Fibroblast of villous mesenchyme (primary cell): ENCODE measurements around the gene MAST1. TPM values are rescaled to one million over a fixed set of nuclear protein-coding genes. Genes with fewer than 3 reads are reported as not detected.
"Not testable (repeated sequence)": the region's sequence is repeated elsewhere in the genome, so short reads cannot be mapped to it uniquely, and the experiment has no call there.

Experiments used
- DNase-seq: peaks from one replicate; pipeline ENCODE4 v3.0.0-alpha.2; 2010; ENCODE audit warnings: low read depth
- H3K4me3 ChIP-seq: 2 replicates; pipeline ENCODE4 v1.5.1; 2011; ENCODE audit warnings: low read depth, mild to moderate bottlenecking, low read length
- total RNA-seq: library from RNA; depleted of rRNA; stranded (reverse); fragments of >200 nt; gene quantifications from 2 replicates; pipeline ENCODE4 v1.2.3, GENCODE V29; 2012
- TF ChIP-seq, protein P1 (sequence below): IDR thresholded peaks from 2 replicates; pipeline ENCODE4 v1.5.1; 2012; ENCODE audit warnings: low read depth, mild to moderate bottlenecking, low read length; ENCODE audit not compliant: insufficient read depth

MAST1 gene
- total RNA-seq, 1 donor, result under 0.01 TPM

DNA sequence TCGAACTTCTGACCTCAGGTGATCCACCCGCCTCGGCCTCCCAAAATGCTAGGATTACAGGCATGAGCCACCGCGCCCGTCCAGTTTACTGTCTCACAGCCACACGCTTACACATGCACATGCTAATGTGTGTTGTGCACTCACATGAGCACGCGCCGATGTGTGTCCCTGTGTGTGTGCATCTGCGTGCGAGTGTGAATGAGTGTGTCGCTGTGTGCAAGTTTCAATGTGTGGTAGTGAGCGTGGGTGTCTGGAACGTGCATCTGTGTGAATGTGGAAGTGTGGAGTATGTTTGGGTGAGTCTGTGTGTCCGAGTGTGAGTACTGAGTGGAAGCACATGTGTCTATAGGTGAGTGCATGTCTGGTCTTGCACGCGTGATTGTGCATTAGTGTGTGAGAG is 4.2 kb downstream of the MAST1 start:
- TF ChIP-seq, protein P1, sequence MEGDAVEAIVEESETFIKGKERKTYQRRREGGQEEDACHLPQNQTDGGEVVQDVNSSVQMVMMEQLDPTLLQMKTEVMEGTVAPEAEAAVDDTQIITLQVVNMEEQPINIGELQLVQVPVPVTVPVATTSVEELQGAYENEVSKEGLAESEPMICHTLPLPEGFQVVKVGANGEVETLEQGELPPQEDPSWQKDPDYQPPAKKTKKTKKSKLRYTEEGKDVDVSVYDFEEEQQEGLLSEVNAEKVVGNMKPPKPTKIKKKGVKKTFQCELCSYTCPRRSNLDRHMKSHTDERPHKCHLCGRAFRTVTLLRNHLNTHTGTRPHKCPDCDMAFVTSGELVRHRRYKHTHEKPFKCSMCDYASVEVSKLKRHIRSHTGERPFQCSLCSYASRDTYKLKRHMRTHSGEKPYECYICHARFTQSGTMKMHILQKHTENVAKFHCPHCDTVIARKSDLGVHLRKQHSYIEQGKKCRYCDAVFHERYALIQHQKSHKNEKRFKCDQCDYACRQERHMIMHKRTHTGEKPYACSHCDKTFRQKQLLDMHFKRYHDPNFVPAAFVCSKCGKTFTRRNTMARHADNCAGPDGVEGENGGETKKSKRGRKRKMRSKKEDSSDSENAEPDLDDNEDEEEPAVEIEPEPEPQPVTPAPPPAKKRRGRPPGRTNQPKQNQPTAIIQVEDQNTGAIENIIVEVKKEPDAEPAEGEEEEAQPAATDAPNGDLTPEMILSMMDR, result no peak
- no peak for DNase-seq
- no peak overlapping the region for H3K4me3 ChIP-seq

DNA sequence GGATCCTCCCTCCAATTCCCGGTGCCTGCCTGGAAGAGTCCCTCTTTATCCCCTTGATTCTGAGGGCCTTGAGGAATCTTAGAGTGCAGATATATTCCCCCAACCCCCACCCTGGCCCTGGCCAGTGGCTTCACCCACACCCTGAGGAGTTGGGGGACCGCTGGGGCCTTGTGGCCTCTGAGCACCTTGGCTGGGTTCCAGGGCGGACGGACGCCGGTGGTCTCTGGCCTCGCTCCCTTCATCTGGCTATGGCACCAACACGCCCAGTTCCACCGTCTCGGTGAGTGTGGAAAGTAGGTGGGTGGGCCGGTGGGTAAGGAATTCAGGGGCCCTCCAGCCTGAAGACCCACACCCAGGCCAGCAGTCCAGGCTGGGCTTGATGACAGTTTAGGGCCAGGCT is 5.0 kb downstream of the MAST1 start:
- DNase-seq, result no peak
- TF ChIP-seq, protein P1, result no peak
- H3K4me3 ChIP-seq, result no peak overlapping the region

GRCh38 chr19:12843999-12844732 is 5.9 kb downstream of the MAST1 start:
- no peak for DNase-seq
- no peak overlapping the region for H3K4me3 ChIP-seq
- TF ChIP-seq, protein P1, result no peak

DNA sequence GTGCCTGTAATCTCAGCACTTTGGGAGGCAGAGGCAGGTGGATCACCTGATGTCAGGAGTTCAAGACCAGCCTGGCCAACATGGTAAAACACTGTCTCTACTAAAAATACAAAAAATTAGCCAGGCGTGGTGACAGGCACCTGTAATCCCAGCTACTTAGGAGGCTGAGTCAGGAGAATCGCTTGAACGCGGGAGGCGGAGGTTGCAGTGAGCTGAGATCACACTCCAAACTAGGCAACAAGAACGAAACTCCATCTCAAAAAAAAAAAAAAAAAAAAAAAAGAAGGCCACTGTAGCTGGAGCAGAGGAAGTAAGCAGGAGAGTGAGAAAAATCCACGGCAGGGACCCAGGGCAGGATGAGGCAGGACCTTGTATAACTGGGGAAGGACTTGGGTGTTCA is 8.3 kb downstream of the MAST1 start:
- DNase-seq, H3K4me3 ChIP-seq: not testable (repeated sequence)

DNA sequence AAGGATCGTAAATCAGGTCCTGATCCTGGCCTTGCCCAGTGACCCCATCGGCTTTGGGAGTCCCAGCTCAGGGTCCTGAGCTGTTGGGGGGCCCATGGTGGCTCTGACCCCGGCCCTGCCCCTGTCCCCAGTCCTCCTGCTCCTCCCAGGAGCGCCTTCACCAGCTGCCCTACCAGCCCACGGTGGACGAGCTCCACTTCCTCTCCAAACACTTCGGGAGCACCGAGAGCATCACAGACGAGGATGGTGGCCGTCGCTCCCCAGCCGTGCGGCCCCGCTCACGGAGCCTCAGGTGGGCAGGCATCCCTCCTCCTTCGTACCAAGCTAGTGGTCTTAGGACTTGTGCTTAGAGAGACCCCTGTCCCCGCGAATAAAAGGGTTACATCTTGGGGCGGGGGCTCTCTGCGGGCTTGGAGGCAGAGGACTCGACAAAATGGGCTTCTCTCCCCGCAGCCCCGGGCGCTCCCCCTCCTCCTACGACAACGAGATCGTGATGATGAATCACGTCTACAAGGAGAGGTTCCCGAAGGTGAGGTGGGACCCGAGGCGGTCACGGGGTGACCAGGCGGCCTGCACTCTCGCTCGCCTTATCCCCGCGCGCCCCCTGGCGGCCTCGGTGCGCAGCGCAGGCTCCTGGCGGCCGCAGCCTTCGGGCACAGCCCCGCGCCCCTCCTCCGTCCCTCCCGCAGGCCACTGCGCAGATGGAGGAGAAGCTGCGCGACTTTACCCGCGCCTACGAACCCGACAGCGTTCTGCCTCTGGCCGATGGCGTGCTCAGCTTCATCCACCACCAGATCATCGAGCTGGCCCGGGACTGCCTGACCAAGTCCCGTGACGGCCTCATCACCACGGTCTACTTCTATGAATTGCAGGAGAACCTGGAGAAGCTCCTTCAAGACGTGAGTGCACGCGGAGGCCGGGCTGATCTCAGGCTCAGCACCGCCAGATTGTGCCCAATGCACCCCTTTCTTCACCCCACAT is 9.1 kb downstream of the MAST1 start:
- DNase-seq, result peak; percentile 77

GRCh38 chr19:12856653-12857052 is 18.3 kb downstream of the MAST1 start:
- no peak for DNase-seq
- H3K4me3 ChIP-seq, result no peak overlapping the region
- TF ChIP-seq, protein P1, result no peak

More for the DNA sequence above, 9.1 kb downstream of the MAST1 start:
- TF ChIP-seq, protein P1, result peak; percentile 94
- peak overlapping the region; percentile 32 for H3K4me3 ChIP-seq
